GM18517 (cell line): ENCODE results near the gene TMEM106C.

ENCODE experiments used
- ATAC-seq: cut with Tn5 transposase; IDR thresholded peaks from one replicate; pipeline ENCODE4 v1.9.1; 2021; ENCODE audit warnings: mild to moderate bottlenecking, moderate library complexity; ENCODE audit not compliant: unreplicated experiment

TMEM106C gene

GRCh38 chr12:47991106-47992061 lies 28.0 kb downstream of the TMEM106C start:
- ATAC-seq, result no peak

- ATAC-seq, result no peak
These were observed 29.4 kb downstream of the TMEM106C start for GRCh38 chr12:47992776-47993175.

GRCh38 chr12:47993491-47993890 lies 30.1 kb downstream of the TMEM106C start:
- no peak for ATAC-seq

- no peak for ATAC-seq
These were observed 32.6 kb downstream of the TMEM106C start for GRCh38 chr12:47995981-47996401.

GRCh38 chr12:47997321-47997720 lies 33.9 kb downstream of the TMEM106C start:
- ATAC-seq, result no peak

GRCh38 chr12:47999816-48000215 lies 36.4 kb downstream of the TMEM106C start:
- ATAC-seq, result no peak

- ATAC-seq, result no peak
These were observed 37.6 kb downstream of the TMEM106C start for GRCh38 chr12:48000878-48001504.

GRCh38 chr12:48001505-48002413 lies 38.4 kb downstream of the TMEM106C start:
- ATAC-seq, result no peak

GRCh38 chr12:48002414-48002730 lies 39.0 kb downstream of the TMEM106C start:
- ATAC-seq, result no peak

- ATAC-seq, result no peak
These were observed 39.4 kb downstream of the TMEM106C start for GRCh38 chr12:48002773-48003218.

- no peak for ATAC-seq
These were observed 40.0 kb downstream of the TMEM106C start for GRCh38 chr12:48003226-48004052.

GRCh38 chr12:48004053-48004941 lies 40.9 kb downstream of the TMEM106C start, which contains the start of gene COL2A1:
Gene COL2A1 (minus strand): TSS chr12:48004476. CDS start chr12:48004321, 155 bp downstream.
- ATAC-seq, result no peak

GRCh38 chr12:48005001-48005749 lies 41.8 kb downstream of the TMEM106C start:
- no peak for ATAC-seq

GRCh38 chr12:48005750-48006021 lies 42.3 kb downstream of the TMEM106C start:
- no peak for ATAC-seq

- no peak for ATAC-seq
These were observed 43.8 kb downstream of the TMEM106C start for GRCh38 chr12:48007206-48007605.

- no peak for ATAC-seq
These were observed 45.0 kb downstream of the TMEM106C start for GRCh38 chr12:48008349-48008748.

- ATAC-seq, result no peak
These were observed 45.6 kb downstream of the TMEM106C start for GRCh38 chr12:48008950-48009349.

- no peak for ATAC-seq
These were observed 46.1 kb downstream of the TMEM106C start for GRCh38 chr12:48009471-48009870.
